Spinal cord (tissue), 10 donors: Measurements from ENCODE around the gene PLCG1. TPM values are rescaled to one million over a fixed set of nuclear protein-coding genes. Genes with fewer than 3 reads are reported as not detected.

Source experiments
- DNase-seq, 6 donors: peaks; one replicate each; pipeline versions ENCODE4 v3.0.0 to v3.0.0-alpha.2; 2013 to 2015; ENCODE audit warnings: low spot score in 6 of 6, low read depth in 4 of 6
- H3K27ac ChIP-seq: one replicate; pipeline ENCODE4 v1.5.1; 2013; ENCODE audit warnings: low read depth, low read length, control low read depth
- H3K27me3 ChIP-seq: one replicate; pipeline ENCODE4 v1.6.1; 2013; ENCODE audit warnings: low read length; ENCODE audit not compliant: control insufficient read depth, insufficient read depth
- H3K36me3 ChIP-seq: one replicate; pipeline ENCODE4 v1.6.1; 2013; ENCODE audit warnings: low read length; ENCODE audit not compliant: control insufficient read depth, insufficient read depth
- H3K4me1 ChIP-seq: one replicate; pipeline ENCODE4 v1.6.1; 2013; ENCODE audit warnings: low read length; ENCODE audit not compliant: control insufficient read depth, insufficient read depth
- H3K4me3 ChIP-seq: one replicate; pipeline ENCODE4 v1.5.1; 2013; ENCODE audit warnings: low read depth, low read length, control low read depth
- H3K9me3 ChIP-seq: one replicate; pipeline ENCODE4 v1.6.1; 2013; ENCODE audit warnings: low read length; ENCODE audit not compliant: control insufficient read depth, insufficient read depth
- WGBS: methylation state at CpG from one replicate; pipeline ENCODE4 v1.1.5; 2013; ENCODE audit warnings: missing lambda C conversion rate; ENCODE audit not compliant: insufficient coverage; 5-methylcytosine and 5-hydroxymethylcytosine counted together
- polyA plus RNA-seq, 2 donors: library from polyadenylated mRNA; unstranded; fragments of 120-200 nt; gene quantifications; one replicate each; pipeline ENCODE4 v1.2.1, GENCODE V29; 2013; ENCODE audit not compliant: insufficient read length in 2 of 2
- total RNA-seq, 2 donors: library from RNA; depleted of rRNA in 1 of 2; stranded (reverse); fragments of 120-200 nt in 1 of 2; fragments of >200 nt in 1 of 2; gene quantifications; one replicate each; pipeline versions ENCODE4 v1.2.3 to v1.2.4, GENCODE V29; 2013 to 2014
- donor health status: healthy.

The PLCG1 gene
- total and polyA plus RNA-seq, 4 donors, result 96.7 to 148 (median 130) TPM

DNA sequence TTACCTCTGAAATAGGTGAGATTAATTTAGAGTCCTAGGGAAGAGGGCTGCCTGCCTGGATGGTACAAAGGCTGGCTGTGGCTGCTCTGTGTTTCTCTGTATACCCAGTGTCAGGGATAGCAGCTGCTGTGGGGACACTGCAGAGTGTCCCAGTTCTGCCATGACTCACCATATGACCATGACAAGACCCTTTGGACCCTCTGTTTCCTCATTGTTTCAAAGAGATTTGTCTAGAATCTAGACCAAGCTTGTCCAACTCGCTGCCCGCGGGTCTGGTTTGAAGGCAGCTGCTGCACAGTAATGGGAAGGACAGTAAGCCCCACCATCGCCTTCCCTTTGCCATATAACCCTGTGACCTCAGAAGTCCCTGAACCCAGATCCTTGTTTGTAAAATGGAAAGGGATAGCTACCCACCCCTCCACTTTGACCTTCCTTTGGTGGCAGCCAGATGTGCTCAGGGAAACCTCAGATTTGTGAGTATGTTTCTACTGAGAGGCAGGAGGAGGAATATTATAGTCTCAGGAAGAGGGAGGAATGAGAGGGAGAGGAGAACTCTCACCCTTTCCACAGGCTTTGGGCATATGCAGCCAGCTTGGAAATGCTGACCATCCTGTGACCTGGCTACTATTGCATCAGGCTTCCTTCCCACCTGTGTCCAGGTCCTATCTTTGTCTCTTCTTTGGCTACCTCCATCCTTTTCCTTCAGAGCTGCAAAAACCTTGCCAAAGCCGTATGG is 14.0 kb downstream of the PLCG1 start:
- Histone ChIP-seq H3K9me3 (no peaks in the 10 kb centered on the region), H3K27ac (peak overlapping the region; percentile 16), H3K36me3 (peaks cover 27% of the 10 kb centered on the region), H3K27me3 (no peaks in the 10 kb centered on the region), H3K4me1 (peaks cover 62% of the 10 kb centered on the region), H3K4me3 (no peak overlapping the region)
- no peak for DNase-seq
- 100% methylated on average over 1 of the region's 5 CpGs for WGBS

DNA sequence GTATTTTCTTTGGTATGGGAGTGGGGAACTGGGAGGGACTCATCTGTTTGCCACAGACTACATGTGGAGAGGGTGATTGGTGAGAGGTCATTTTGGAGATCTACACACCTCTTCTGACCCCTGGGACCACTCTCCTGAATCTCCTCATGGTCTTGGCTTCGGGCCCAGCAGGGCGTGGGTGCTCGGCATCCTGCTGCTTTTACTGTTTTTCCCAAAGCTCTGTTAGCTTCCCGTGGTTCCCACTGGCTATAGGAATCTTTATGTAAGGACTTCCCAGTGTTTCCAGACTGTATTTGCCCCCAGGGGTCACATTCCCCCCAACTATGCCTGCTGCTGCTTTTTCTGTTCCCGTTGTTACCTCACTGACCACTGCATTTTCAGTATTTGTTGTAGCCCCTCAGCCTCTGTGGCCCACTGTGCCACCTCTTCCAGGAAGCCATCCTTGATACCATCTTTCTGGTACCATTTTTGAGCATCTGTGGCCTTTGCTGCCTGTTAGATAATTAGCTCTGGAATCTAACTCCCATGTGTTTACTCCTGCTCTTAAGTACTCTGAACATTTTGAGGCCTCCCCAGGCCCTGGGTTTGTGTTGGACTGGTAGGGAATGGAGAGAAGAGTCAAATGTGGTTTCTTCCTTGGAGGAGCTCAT is 14.9 kb downstream of the PLCG1 start:
- Histone ChIP-seq H3K4me3 (no peak overlapping the region), H3K27me3 (no peaks in the 10 kb centered on the region), H3K27ac (peak overlapping the region; percentile 22), H3K4me1 (peaks cover 55% of the 10 kb centered on the region), H3K36me3 (peaks cover 29% of the 10 kb centered on the region), H3K9me3 (no peaks in the 10 kb centered on the region)
- no peak for DNase-seq
- WGBS, result 44% methylated on average over 4 of the region's 5 CpGs

DNA sequence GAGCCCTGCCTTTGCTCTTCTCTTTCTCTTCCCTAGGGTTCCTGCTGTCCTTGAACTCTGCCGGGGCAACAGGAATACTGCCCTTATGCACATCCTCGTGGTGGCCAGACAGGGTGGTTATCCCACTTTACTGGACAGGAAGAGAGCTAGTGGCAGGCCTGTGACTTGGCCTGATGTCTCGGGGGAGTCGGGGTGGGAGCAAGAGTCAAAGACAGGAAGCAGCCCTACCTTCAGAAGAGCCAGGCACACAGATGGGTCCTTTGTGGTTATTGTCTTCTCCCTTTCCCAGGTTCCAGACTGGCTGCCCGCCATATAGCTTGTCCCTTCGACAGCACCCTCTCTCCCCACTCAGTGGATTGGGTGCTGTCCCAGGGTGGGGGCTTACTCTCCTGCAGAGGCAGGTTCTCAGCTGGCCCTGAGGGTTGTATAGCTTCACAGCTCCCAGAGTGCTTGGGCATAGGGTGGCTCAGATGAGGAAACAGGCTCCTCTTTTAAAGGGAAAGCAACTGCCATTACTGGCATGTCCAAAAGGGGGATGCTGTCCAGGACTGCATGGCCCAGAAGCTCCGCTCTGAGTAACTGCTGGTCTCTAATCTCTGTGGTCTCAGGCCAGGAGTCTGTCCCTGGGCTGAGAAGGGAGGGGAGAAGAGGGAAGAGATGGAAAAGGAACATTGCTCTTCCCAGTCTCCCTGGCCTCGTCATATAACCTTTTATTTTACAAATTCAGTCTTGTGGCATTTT is 17.3 kb downstream of the PLCG1 start:
- Histone ChIP-seq H3K9me3 (no peaks in the 10 kb centered on the region), H3K36me3 (peaks cover 36% of the 10 kb centered on the region), H3K27me3 (no peaks in the 10 kb centered on the region), H3K4me3 (no peak overlapping the region), H3K4me1 (peaks cover 49% of the 10 kb centered on the region), H3K27ac (no peak overlapping the region)
- DNase-seq, result no peak
- WGBS, result 76% methylated on average over 5 of the region's 8 CpGs

GRCh38 chr20:41155261-41155660 is 17.9 kb downstream of the PLCG1 start:
- no peak overlapping the region for H3K27ac ChIP-seq
- H3K36me3 ChIP-seq, result peaks cover 42% of the 10 kb centered on the region
- no peaks in the 10 kb centered on the region for H3K9me3 ChIP-seq
- peaks cover 47% of the 10 kb centered on the region for H3K4me1 ChIP-seq
- WGBS, result 80% methylated on average over 6 of the region's 7 CpGs
- no peak for DNase-seq
- no peak overlapping the region for H3K4me3 ChIP-seq
- H3K27me3 ChIP-seq, result no peaks in the 10 kb centered on the region

GRCh38 chr20:41158082-41158625 is 20.8 kb downstream of the PLCG1 start:
- Histone ChIP-seq H3K27ac (no peak overlapping the region), H3K4me1 (peaks cover 49% of the 10 kb centered on the region), H3K9me3 (no peaks in the 10 kb centered on the region), H3K36me3 (peaks cover 55% of the 10 kb centered on the region), H3K4me3 (no peak overlapping the region), H3K27me3 (no peaks in the 10 kb centered on the region)
- 83% methylated on average over 5 of the region's 6 CpGs for WGBS
- no peak for DNase-seq

DNA sequence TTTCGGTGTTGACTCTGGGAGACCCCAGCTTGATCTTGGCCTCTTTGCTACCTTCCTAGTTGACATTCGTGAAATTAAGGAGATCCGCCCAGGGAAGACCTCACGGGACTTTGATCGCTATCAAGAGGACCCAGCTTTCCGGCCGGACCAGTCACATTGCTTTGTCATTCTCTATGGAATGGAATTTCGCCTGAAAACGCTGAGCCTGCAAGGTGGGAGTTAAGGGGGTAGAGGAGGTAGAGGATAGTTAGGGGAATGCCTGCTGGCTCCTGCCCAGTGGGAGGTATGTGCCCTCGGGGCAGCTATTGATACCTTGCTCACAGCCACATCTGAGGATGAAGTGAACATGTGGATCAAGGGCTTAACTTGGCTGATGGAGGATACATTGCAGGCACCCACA is 22.2 kb downstream of the PLCG1 start:
- H3K4me1 ChIP-seq, result peaks cover 43% of the 10 kb centered on the region
- no peak for DNase-seq
- H3K9me3 ChIP-seq, result no peaks in the 10 kb centered on the region
- no peak overlapping the region for H3K4me3 ChIP-seq
- WGBS, result 94% methylated on average over 10 of the region's 10 CpGs
- H3K36me3 ChIP-seq, result peaks cover 61% of the 10 kb centered on the region
- H3K27ac ChIP-seq, result no peak overlapping the region
- H3K27me3 ChIP-seq, result no peaks in the 10 kb centered on the region

- 79% methylated on average over 2 of the region's 2 CpGs for WGBS
- Histone ChIP-seq H3K9me3 (no peaks in the 10 kb centered on the region), H3K4me3 (no peak overlapping the region), H3K27me3 (no peaks in the 10 kb centered on the region), H3K27ac (no peak overlapping the region), H3K36me3 (peaks cover 64% of the 10 kb centered on the region), H3K4me1 (peaks cover 33% of the 10 kb centered on the region)
- DNase-seq, result no peak
Observed at GRCh38 chr20:41160686-41161085, 23.3 kb downstream of the PLCG1 start.

GRCh38 chr20:41161886-41162285 is 24.5 kb downstream of the PLCG1 start:
- Histone ChIP-seq H3K4me3 (no peak overlapping the region), H3K9me3 (no peaks in the 10 kb centered on the region), H3K27ac (no peak overlapping the region), H3K4me1 (peaks cover 27% of the 10 kb centered on the region), H3K36me3 (peaks cover 72% of the 10 kb centered on the region), H3K27me3 (no peaks in the 10 kb centered on the region)
- no CpG with 5 or more reads among the region's 1 CpG for WGBS
- peak in 1 of 6 donors; percentile 37 for DNase-seq

- H3K9me3 ChIP-seq, result no peaks in the 10 kb centered on the region
- no peak for DNase-seq
- peaks cover 77% of the 10 kb centered on the region for H3K36me3 ChIP-seq
- no peak overlapping the region for H3K4me3 ChIP-seq
- H3K27me3 ChIP-seq, result no peaks in the 10 kb centered on the region
- no peak overlapping the region for H3K27ac ChIP-seq
- H3K4me1 ChIP-seq, result peaks cover 27% of the 10 kb centered on the region
- WGBS, result 93% methylated on average over 11 of the region's 11 CpGs
Observed at GRCh38 chr20:41162396-41162795, 25.1 kb downstream of the PLCG1 start.
